NCI-H748 (cell line): ENCODE data around the gene RADIL.

Experiments
- DNase-seq: peaks from one replicate; lab custom pipeline; 2025; ENCODE audit not compliant: unreplicated experiment; lab: John Stamatoyannopoulos, UW

The RADIL gene

DNA sequence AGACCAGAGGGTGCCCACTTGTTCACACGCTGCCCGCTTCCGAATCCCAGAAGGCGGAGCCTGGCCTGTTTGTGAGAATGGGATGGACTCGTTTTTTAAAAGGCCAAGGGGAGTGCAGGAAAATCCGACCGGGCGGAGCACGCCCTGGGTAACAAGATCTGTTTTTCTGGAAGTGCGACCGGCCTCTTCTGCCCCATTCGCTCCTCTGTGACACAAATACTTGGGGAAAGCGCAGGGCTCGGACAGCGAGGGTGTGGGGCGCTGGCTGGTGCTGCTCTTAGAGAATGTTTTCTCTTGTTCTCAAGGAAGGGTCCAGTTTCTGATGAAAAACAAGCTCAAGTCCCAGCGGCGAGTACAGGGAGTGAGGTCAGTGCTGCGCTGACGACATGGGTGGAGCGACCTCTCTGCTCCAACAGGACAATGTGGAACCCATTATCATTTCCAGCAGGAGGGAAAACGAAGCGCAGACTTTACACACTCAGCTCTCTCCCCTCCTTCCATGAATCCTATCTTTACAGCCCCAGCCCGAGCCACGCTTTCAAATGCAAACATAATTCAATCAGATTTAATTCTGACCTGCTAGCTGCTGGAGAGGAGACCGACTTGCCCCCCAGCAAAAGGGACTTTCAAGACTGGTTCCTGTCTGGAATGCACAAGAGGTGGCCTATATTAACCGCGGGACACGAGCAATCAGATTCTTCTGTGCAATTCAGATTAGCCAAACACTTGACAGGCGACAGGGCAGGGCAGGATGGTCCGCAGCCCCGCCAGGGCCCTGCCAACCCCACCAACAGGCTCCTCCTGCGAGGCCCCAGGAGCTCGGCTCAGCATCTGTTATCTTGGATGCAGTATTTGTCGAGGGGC lies 1.1 kb downstream of the RADIL start:
- DNase-seq, result peak; percentile 76

- DNase-seq, result no peak
These were observed 3.3 kb downstream of the RADIL start for GRCh38 chr7:4880218-4880617.

- DNase-seq, result no peak
These were observed 4.0 kb downstream of the RADIL start for GRCh38 chr7:4879396-4880081.

- no peak for DNase-seq
These were observed 4.9 kb downstream of the RADIL start for GRCh38 chr7:4878336-4879335.

DNA sequence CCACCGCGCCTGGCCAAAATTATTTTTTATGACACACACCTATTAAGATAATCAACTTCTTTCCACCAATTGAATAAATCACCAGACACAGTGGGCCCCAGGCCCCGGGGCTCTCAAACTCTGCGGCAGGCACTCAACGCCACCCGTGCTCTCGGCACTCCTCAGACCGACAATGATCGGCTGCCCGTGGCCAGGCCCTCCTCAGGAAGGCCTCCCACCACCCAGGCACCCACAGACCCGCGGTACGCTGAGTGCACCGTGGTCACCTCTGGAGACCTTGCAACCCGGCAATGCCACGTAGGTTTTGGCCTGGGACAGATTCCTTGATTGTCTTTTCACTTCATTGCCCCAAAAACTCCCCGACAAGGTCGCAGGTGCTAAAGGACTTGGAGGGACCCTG lies 6.9 kb downstream of the RADIL start:
- DNase-seq, result no peak

GRCh38 chr7:4875391-4875790 lies 8.1 kb downstream of the RADIL start:
- DNase-seq, result no peak

GRCh38 chr7:4873071-4873944 lies 10.2 kb downstream of the RADIL start:
- no peak for DNase-seq

DNA sequence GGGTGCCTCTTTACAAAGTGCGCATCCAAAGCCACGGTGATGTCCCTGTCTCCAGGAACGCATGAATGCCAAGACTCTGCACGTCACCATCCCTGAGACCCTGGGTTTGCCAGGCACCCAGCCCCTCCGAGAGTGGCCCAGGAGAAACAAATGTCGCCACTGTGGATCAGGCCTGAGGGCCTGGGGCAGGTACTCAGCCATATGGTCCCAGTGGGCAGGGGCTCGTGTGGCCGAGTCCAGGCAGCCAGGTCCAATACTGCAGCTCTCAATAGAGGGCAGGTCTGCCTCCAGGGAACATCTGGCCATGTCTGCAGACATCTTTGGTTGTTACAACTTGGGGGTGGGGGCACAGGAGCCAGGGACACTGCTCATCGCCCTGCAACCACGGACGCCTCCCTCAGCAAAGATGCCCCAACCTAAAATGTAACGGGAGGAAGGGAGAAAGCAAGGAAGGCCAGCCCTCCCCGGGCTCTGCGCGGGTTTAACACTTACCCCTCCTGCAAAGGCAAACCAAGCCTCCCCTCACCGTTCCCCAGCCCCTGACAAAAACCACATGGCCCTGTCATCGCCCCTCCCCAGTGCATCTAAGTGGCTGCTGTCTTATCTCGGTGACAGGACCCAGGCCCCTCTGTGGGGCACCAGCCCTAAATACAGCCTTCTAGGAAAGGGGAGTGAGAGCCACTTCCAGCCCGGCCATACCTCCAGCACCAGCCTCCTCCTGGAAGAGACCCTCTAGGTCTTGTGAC lies 11.4 kb downstream of the RADIL start:
- DNase-seq, result no peak

- DNase-seq, result no peak
These were observed 12.3 kb downstream of the RADIL start for GRCh38 chr7:4871056-4871680.

GRCh38 chr7:4868493-4868892 lies 15.0 kb downstream of the RADIL start:
- no peak for DNase-seq

DNA sequence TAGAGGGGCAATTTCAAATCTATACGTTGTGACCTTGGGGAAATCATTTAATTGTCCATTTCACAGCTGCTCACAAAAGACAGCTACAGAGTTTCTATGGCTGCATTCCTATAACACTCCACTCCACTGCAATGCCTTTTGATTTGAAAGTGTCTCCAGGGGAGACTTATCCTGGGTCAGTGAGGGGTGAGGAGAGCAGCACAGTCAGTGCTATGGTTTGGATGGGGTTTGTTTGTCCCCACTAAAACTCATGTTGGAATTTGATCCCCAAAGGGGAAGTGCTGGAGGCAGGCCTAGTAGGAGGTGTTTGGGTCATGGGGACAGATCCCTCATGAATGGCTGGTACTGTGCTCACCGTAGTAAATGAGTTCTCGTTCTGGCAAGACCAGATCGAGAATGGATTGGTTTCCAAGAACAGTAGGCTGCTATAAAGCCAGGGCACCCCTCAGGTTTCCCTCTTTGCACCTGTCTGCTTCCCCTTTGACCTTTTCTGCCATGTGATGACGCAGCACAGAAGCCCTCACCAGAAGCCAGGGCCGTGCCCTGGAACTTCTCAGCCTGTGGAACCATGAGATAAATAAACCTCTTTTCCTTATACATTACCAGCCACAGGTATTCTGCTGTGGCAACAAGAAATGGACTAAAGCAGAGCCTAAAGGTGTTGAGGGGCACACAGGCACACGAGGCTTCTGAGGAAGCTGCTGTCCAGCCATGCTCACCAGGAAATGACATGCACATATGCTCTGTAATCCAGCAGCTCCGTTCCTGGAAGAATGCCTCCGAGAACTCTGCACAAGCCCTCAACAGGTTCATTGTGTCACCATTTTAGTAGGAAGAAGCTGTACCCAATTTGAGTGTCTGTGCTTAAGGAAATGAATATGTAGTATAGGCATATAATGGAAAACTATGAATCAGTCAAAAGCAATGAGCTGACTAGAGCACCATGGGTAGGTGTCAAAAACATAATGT lies 16.7 kb downstream of the RADIL start:
- no peak for DNase-seq

- DNase-seq, result no peak
These were observed 21.4 kb downstream of the RADIL start for GRCh38 chr7:4862156-4862555.

DNA sequence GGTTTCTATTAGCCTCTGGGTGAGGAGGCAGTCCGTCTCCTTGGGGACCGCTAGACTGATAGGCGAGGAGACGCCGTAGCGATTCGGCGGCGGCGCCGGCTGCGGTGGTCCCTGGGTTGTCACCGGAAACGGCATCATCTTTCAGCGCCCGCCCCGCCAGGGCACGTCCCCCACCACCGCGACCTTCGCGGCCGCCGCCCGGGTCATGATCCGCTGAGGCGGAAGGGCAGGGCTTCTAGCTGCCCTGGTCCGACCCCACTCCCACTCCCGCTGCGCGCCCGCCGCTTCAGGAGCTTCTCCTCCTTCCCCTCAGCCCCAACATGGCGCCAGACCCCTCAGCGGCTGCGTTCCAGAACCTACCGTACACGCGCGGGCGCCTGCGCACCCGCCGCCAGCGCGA lies 21.8 kb downstream of the RADIL start, which contains the start of gene PAPOLB:
Gene PAPOLB, minus strand, starts transcription at position 358 of the 400 bp plus-strand sequence. Its CDS starts 220 bp downstream, at position 138.
- DNase-seq, result no peak

- DNase-seq, result no peak
These were observed 22.3 kb downstream of the RADIL start for GRCh38 chr7:4861227-4861626.

- no peak for DNase-seq
These were observed 26.3 kb downstream of the RADIL start for GRCh38 chr7:4857189-4857588.

GRCh38 chr7:4856336-4857057 lies 27.0 kb downstream of the RADIL start:
- DNase-seq, result peak; percentile 76

- no peak for DNase-seq
These were observed 28.6 kb downstream of the RADIL start for GRCh38 chr7:4854916-4855315.
